GM08714 (cell line): ENCODE measurements around the gene ADGRV1.

Experiments used
- H3K4me3 ChIP-seq: fragments of 200-500 bp; sonication (Bioruptor generic); 2 replicates; pipeline ENCODE4 v1.5.1; 2014; ENCODE audit warnings: mild to moderate bottlenecking, low read length, inconsistent platforms
- ZNF274 ChIP-seq: IDR thresholded peaks from 2 replicates; pipeline ENCODE4 v1.6.1; 2012; ENCODE audit warnings: mild to moderate bottlenecking, low read depth, low read length

Gene ADGRV1

DNA sequence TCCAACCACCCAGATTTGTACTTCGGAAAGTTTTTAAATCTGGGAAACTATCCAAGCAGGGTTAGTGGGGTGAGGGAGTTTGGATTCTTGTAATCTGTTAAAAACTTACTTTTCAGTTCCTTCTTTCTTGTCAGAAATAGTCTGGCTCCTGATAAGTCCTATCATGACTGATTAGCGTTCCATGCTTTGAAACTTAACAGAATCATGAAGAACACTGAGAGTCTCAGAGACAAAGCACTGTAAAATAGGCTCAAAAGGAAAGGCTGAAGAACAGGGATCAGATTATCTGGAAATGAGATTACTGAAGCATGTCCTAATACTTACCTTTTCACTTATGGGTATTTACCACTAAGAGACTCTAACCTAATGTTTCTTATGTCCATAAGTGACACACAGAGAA lies 582.1 kb downstream of the ADGRV1 start:
- no peak overlapping the region for H3K4me3 ChIP-seq
- TF ChIP-seq ZNF274 = no peak

DNA sequence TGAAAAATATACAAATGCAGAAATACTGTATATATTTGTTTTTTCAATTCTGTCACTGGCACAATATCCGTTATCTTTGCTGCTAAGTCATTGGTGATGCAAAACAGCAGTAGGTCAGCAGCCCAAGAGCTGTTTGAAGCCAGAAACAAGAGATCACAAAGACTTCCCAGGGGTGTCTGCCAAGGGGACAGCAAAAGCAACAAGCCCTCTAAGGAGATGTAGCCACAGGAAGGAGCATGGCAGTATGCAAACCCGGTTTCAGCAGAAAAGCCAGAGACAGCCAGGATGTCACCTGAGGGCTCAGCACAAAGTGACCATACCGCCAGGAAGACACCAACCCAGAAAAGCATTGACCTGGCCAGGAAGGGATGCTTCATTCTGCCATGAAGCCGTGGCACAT lies 583.0 kb downstream of the ADGRV1 start:
- TF ChIP-seq ZNF274 = no peak
- H3K4me3 ChIP-seq = no peak overlapping the region

DNA sequence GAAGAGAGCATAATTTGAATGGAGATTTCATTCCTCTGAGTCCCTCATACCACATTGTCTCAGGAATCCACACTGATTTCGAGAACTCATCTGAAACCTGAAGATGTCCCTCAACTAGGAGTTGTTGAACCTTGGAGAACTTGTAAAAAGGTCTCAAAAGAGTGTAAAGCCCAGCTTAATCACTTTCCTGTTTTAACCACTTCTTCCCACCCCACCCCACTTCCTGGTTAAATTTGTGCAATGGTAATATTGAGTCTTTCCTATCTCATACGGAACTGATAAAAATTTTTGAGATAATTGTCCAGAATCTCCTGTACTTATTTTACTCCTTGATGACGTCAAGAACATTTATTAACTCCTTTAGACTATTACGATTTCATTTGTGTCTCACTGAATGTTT lies 583.8 kb downstream of the ADGRV1 start:
- H3K4me3 ChIP-seq = no peak overlapping the region
- TF ChIP-seq ZNF274 = no peak

DNA sequence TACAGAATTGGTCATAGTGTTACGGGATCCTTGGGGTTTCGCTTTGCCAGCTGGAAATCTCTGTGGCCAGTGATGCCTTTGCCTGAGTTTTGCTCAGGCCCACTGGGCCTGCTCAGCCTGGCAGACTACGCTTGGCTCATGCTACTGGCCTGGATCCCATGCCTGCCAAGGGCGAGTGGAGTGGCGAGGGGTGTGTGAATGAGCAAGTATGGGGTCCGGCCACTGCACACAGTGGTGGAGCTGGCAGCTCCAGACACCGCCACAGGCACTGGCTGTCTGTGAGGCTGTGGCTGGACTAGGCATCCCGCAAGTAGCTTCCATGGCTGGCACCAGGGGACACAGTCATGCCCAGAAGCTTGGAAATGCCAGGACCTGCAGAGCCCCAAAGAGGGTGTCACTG lies 584.2 kb downstream of the ADGRV1 start:
- no peak for TF ChIP-seq ZNF274
- no peak overlapping the region for H3K4me3 ChIP-seq

DNA sequence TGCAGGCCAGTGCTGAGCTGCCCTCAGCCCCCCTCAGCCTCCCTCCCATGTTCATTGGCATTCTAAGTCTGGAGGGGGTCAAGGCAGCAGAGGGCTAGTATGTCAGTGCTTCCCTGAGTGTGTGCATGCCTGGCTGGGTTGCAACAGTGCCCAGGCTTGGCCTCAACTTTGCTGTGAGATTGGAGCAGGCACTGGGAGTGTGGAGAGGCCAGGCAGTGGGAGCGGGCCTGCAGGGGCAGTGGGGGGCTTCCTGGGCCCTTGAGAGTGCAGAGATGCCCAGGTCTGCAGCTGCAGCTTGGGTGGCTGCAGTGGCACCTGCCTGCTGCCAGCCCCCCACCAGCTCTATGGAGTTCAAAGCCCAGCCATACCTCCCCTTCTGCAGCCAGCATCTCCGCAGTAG lies 585.2 kb downstream of the ADGRV1 start:
- no peak for TF ChIP-seq ZNF274
- H3K4me3 ChIP-seq = no peak overlapping the region

DNA sequence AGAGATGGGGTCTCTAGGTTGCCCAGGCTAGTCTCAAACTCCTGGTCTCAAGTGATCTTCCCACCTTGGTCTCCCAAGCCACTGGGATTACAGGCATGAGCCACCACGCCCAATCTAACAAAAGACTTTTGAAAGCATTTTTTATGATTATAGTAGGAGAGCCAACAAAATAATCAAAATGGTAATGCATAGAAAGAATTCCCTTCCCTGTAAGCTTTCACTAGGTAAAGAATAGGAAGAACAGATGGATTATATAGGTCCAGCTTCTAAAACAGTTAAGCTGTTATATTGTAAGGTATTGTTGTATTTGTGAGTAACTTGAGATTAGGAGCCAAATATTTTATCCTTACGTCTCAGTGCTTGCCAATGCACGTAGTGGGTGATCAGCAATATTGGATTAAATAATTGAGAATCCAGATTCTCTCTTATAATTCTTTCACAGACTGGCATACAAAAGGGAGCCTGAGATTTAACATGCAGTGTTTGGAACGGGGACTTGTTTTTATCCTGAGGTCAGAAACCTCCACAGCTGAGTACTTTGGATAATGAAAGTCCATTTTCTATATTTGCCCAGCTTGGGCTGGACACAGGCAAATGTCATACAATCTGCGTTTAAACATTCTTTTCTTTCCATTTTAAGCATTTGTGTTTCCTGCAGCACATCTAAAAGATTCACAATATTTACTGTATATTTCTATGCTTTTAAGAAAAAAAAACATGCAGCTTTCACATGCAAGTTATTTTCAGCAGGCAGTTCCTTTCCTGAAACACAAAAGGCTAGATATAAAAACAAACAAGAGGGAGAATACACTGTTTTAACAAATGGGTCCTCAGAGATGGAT lies 586.1 kb downstream of the ADGRV1 start:
- H3K4me3 ChIP-seq = no peak overlapping the region
- TF ChIP-seq ZNF274 = no peak

DNA sequence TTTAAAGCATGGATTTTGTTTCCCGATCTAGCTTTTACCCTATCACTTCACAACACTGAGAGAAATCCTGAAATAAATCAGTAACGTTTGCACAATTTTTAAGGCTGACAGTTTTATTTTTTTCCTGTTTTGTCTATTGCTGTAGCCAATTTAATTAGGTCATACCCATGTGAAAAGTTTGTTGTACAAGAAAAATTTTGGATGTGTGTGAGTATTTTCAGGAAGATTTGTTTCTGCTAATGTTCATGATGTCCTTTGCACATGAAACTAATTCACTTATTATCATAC lies 586.7 kb downstream of the ADGRV1 start:
- H3K4me3 ChIP-seq = no peak overlapping the region
- no peak for TF ChIP-seq ZNF274

DNA sequence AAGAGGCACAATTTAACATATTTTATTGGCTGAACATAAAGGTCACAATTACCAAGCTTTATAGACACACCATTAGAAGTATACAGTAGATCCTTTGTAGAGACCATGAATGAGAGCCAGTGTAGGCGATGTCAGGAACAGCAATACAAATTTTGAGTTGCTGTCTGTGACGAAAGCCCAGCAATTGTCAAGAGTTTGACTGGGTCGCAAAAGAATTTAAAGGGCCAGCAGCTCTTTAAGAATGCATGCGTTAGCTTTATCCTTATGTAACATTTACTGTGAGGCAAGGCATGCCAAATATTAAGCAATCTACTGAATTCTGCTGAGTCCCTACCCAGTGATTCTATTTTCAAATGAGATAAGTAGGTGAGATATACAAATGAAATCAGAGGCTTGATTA lies 587.6 kb downstream of the ADGRV1 start:
- TF ChIP-seq ZNF274 = no peak
- H3K4me3 ChIP-seq = no peak overlapping the region

DNA sequence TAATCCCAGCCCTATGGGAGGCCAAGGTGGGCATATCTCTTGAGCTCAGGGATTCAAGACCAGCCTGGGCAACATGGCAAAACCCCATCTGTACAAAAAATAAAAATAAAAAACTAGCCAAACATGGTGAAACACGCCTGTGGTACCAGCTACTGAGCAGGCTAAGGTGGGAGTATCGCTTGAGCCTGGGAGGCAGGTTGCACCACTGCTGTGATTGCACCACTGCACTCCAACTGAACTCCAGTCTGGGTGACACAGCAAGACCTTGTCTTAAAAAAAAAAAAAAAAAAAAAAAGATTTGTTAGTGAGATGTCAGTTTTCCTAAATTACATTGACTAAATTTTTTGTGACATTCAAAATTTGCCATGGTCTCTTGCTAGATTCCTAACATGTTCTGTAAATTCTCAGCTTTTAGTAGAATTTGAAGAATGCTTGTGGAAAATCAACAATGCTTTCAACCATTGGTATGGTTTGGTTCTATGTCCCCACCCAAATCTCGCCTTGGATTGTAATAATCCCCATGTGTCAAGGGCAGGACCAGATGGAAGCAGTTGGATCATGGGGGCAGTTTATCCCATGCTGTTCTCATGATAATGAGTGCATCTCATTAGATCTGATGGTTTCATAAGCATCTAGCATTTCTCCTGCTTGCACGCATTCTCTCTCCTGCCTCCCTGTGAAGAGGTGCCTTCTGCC lies 588.5 kb downstream of the ADGRV1 start:
- TF ChIP-seq ZNF274 = no peak
- no peak overlapping the region for H3K4me3 ChIP-seq

DNA sequence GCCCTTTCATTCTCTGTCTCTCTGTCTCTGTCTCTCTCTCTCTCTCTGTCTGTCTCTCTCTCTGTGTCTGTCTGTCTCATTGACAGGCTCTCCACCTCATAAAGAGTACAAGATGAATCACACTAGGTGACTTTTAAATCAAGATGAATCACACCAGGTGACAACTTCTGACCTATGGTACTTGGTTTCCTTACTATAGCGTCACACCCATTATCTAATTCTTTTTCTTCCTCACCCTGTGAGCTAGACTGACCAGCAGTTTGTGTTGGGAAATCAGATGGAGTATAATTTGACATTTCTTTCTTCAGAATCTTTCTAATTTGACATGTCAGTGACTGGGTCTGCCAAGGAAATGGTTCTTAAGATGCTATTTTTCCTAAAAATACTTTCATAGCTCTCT lies 591.6 kb downstream of the ADGRV1 start:
- TF ChIP-seq ZNF274 = no peak

DNA sequence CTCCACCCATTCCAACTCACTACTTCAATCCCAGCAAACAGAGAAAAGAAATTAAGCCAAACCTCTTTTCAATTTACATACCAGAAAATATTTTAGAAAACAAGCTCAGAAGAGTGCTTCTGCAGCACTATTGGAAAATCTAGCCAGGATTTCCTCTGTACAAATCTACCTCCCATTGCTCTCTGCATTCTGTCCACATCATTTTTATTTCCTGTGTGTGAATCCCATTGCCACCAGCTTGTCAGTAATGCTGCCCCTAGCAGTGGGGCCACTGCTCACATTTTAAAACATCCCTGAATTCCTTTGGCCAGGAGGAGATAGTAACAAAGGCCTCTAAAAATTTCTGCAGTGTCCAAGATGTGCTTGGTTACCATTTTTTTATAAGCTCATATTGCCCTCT lies 592.0 kb downstream of the ADGRV1 start:
- no peak for TF ChIP-seq ZNF274

More for the DNA sequence above, 591.6 kb downstream of the ADGRV1 start:
- no peak overlapping the region for H3K4me3 ChIP-seq

DNA sequence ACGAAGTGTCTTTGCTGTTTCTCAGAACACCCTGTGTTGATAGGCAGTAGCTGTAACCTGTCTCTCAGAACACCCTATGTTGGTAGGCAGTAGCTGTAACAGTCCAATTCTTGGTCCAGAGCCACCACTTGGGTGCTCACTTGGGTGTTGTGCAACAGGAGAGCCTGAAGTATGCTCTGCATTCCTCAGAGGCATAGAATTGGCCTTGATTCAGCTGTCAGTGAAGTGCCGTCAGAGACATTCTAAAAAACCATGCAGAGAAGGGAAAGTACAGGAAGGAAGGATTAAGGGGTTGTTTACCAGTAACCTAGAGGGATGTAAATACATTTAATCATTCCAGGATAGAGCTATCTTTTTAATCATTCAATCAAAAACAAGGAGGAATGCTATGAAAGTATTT lies 593.4 kb downstream of the ADGRV1 start:
- TF ChIP-seq ZNF274 = no peak
- no peak overlapping the region for H3K4me3 ChIP-seq

More for the DNA sequence above, 592.0 kb downstream of the ADGRV1 start:
- H3K4me3 ChIP-seq = no peak overlapping the region

DNA sequence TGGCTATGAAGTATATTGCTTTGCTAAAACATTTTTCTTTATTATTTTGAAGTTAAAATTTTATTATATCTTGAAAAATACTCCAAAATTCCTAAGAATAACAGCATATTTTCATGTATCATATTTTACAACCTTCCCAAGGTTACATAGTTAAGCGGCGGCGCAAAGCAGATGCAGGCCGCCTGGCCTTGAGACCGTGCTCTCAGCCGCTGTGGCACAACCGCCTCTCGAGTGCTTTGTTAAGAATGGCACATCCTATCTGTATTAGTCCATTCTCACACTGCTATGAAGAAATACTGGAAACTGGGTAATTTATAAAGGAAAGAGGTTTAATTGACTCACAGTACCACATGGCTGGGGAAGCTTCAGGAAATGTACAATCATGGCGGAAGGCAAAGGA lies 595.7 kb downstream of the ADGRV1 start:
- no peak for TF ChIP-seq ZNF274
- no peak overlapping the region for H3K4me3 ChIP-seq

DNA sequence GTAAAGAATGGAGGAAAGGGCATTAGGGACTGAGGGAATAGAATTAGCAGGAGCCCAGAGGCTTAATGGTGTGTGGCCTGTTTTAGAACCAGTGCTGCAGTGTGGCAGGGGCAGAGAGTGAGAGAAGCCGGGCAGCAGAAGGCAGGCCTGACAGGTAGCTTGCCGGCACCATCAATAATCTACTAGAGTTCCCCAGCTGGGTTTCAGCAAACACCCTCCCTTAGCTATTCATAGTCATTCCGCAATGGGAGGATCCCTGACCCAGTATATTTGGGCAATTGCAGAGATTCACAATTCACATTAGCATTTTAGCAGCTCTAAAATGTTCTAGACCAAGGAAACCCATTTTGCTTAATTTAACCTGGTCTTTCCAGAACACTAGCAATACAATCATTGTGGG lies 596.7 kb downstream of the ADGRV1 start:
- TF ChIP-seq ZNF274 = no peak

DNA sequence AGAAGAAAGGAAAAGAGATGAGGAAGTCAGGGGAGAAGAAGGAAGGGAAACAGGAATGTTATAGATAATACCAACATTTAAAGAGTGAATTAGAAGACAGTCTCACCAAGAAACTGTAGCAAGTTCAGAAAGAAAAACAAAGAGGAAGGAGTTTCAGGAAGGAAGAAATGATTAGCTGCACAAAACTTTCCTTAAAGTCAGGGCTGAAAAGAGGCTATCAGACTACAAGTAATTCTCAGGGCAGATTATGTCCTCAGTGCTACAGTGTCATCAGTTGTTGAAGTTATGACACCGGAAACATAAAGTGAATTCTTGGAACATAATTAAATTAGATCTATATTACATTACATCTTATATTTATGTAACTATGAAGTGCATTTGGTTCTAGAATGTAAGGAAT lies 597.6 kb downstream of the ADGRV1 start:
- TF ChIP-seq ZNF274 = no peak
- H3K4me3 ChIP-seq = no peak overlapping the region

More for the DNA sequence above, 596.7 kb downstream of the ADGRV1 start:
- no peak overlapping the region for H3K4me3 ChIP-seq

DNA sequence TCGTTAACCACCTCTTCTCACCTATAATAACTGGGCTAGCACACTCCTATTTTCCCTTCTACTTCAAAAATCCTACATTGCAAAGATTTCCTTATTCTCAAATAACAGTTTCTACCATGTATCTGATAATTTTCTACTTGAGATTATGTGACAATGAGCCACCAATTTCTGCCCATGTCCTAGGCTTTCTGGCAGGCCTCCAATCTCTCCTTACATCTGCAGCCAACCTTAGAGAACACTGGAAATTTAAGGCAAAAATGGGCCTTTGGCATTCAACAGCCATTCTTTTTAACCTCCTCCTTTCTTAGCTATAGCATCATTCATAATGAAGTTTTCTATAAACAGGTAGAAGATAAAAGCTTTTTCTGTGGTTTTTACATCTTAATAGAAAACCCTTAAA lies 599.4 kb downstream of the ADGRV1 start:
- TF ChIP-seq ZNF274 = no peak
- no peak overlapping the region for H3K4me3 ChIP-seq

DNA sequence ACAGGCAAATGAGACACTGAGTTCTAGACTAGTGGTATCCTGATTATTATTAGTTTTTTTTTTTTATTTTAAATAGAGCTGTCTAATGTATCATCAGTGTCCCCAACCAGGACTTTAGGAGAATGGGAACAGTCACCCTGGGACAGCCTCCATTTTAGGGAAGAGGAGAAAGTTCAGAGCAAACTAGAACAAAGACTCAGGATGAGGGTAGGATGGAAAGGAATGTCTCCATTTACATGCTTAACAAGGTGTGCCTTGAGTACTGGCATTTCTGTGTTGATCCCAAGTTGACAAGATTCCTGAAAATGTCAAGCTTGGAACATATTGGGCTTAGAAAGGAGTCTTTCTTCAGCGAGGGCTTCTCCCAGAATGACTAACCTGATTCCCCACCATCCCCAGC lies 601.0 kb downstream of the ADGRV1 start:
- H3K4me3 ChIP-seq = no peak overlapping the region
- no peak for TF ChIP-seq ZNF274
